H1 (cell line): ENCODE data around the gene FOXL1.

Experiments
- CTCF ChIP-seq, 3 experiments: IDR thresholded peaks; 1 replicate in 2 of 3; 2 replicates in 1 of 3; pipeline versions ENCODE4 v1.5.1 to v1.6.1; 2011; ENCODE audit warnings: low read length in 3 of 3, mild to moderate bottlenecking in 3 of 3, inconsistent platforms in 2 of 3, low read depth in 1 of 3, moderate library complexity in 1 of 3; ENCODE audit not compliant: insufficient read depth in 1 of 3; ENCODE audit errors: control extremely low read depth in 1 of 3
- EP300 ChIP-seq, 2 experiments: IDR thresholded peaks; 1 replicate in 1 of 2; 2 replicates in 1 of 2; pipeline ENCODE4 v1.6.1; 2011 to 2012; ENCODE audit warnings: low read depth in 2 of 2, low read length in 2 of 2, mild to moderate bottlenecking in 2 of 2, borderline replicate concordance in 1 of 2, inconsistent platforms in 1 of 2, moderate library complexity in 1 of 2

GRCh38 chr16:86579268-86580062, 1.1 kb downstream of the FOXL1 start:
- TF ChIP-seq CTCF (IDR thresholded peaks at IDR 0.05; ENCODE audit: control extremely low read depth in 1 of 3, insufficient read depth in 1 of 3, low read depth in 1 of 3, low read length in 3 of 3) (no peak; a peak in 1 of 4 replicates), EP300 (IDR thresholded peaks at IDR 0.05; ENCODE audit: borderline replicate concordance in 1 of 2, low read depth in 2 of 2, low read length in 2 of 2) (no peak)
